Middle frontal gyrus (tissue), 1 donor: ENCODE results near the gene SLC6A6.

Experiments used
- DNase-seq: peaks from one replicate; pipeline ENCODE4 v3.0.0-alpha.2; 2015; ENCODE audit warnings: low spot score; ENCODE audit errors: extremely low spot score

The SLC6A6 gene

GRCh38 chr3:14481646-14482036, 79.2 kb downstream of the SLC6A6 start:
- DNase-seq = no peak

- no peak for DNase-seq
Observed at GRCh38 chr3:14482271-14482721, 79.9 kb downstream of the SLC6A6 start.

GRCh38 chr3:14483286-14483685, 80.9 kb downstream of the SLC6A6 start:
- DNase-seq = no peak

- no peak for DNase-seq
Observed at GRCh38 chr3:14484741-14485140, 82.3 kb downstream of the SLC6A6 start.

- DNase-seq = no peak
Observed at GRCh38 chr3:14485981-14486380, 83.6 kb downstream of the SLC6A6 start.

GRCh38 chr3:14486460-14486859, 84.1 kb downstream of the SLC6A6 start:
- no peak for DNase-seq

GRCh38 chr3:14487086-14487485, 84.7 kb downstream of the SLC6A6 start:
- DNase-seq = no peak

GRCh38 chr3:14487821-14488220, 85.4 kb downstream of the SLC6A6 start:
- no peak for DNase-seq

GRCh38 chr3:14488286-14489041, 86.1 kb downstream of the SLC6A6 start:
- no peak for DNase-seq

- no peak for DNase-seq
Observed at GRCh38 chr3:14489641-14490040, 87.2 kb downstream of the SLC6A6 start.

- no peak for DNase-seq
Observed at GRCh38 chr3:14490255-14490654, 87.8 kb downstream of the SLC6A6 start.

- DNase-seq = no peak
Observed at GRCh38 chr3:14490831-14491230, 88.4 kb downstream of the SLC6A6 start.

GRCh38 chr3:14491396-14492190, 89.2 kb downstream of the SLC6A6 start:
- DNase-seq = no peak

GRCh38 chr3:14492948-14493881, 90.8 kb downstream of the SLC6A6 start:
- DNase-seq = no peak

GRCh38 chr3:14494279-14494972, 92.0 kb downstream of the SLC6A6 start:
- no peak for DNase-seq

GRCh38 chr3:14494973-14495300, 92.5 kb downstream of the SLC6A6 start:
- no peak for DNase-seq

GRCh38 chr3:14496351-14496750, 93.9 kb downstream of the SLC6A6 start:
- no peak for DNase-seq

- no peak for DNase-seq
Observed at GRCh38 chr3:14497321-14497720, 94.9 kb downstream of the SLC6A6 start.

- DNase-seq = no peak
Observed at GRCh38 chr3:14502472-14502871, 100.1 kb downstream of the SLC6A6 start.

GRCh38 chr3:14503033-14503705, 100.8 kb downstream of the SLC6A6 start:
- no peak for DNase-seq

GRCh38 chr3:14503706-14504065, 101.3 kb downstream of the SLC6A6 start:
- no peak for DNase-seq
